ENCODE results near the gene BCAP29.

DNA sequence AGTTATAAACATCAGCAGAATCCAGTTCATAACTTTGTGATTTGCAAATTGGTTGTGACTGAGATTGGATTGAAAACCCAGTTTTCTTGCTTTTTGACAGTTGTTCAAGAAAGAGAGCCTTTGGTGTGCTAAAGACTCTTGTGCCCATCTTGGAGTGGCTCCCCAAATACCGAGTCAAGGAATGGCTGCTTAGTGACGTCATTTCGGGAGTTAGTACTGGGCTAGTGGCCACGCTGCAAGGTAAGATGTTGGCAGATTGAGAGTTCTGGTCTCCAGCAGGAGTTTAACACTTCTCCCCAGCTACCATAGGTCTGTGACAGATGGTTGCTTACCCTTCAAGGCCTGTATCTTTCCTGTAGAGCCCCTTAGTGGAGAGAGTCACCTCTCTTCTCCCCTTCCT lies 83.2 kb downstream of the BCAP29 start:
- TF ChIP-seq GATA2 (IDR thresholded peaks at IDR 0.05; ENCODE audit: low read depth, low read length) (no peak), GATA3 (IDR thresholded peaks at IDR 0.05; ENCODE audit: low read depth, low read length) (no peak)
